HCT116 (cell line): ENCODE data around the gene LRCH1. TPM values are rescaled to one million over a fixed set of nuclear protein-coding genes. Genes with fewer than 3 reads are reported as not detected.

Source experiments
- ATAC-seq: fragments of 200-7000 bp; cut with Tn5 transposase; 2 replicates; pipeline ENCODE4 v1.9.1; 2020; ENCODE audit warnings: mild to moderate bottlenecking, moderate library complexity
- BruUV-seq: library from RNA; stranded (reverse); fragments of 400-500 nt; replicated peaks from 2 replicates; lab custom pipeline; 2021; lab: Mats Ljungman, UMichigan
- CTCF ChIA-PET: fragments of 300-600 bp; sonication (Branson Sonifier 250); formaldehyde crosslinking; loops from one replicate; lab custom pipeline; 2021; ENCODE audit warnings: antibody characterized with exemption; lab: Charles Lee
- POLR2A ChIA-PET: fragments of 300-600, 350-600 bp; sonication (Branson Sonifier 250); formaldehyde crosslinking; loops from one replicate; lab custom pipeline; 2021; ENCODE audit warnings: antibody characterized with exemption; lab: Charles Lee
- RAD21 ChIA-PET, 2 experiments: fragments of 300-600 bp; sonication (Branson Sonifier 250); formaldehyde crosslinking; loops; one replicate each; lab custom pipeline; 2023; ENCODE audit warnings: low total read pairs in 2 of 2; ENCODE audit not compliant: uncharacterized antibody in 2 of 2, unreplicated experiment in 2 of 2, low non-redundant PET in 1 of 2; lab: Charles Lee
- DNase-seq: peaks from one replicate; pipeline ENCODE4 v3.0.0-alpha.2; 2010; ENCODE audit warnings: low read depth, low spot score
- H2AFZ ChIP-seq: fragments of 200-600 bp; shearing (Covaris generic), sonication (generic); 2 replicates; pipeline ENCODE4 v1.6.1; 2017; ENCODE audit warnings: low read depth, mixed run types, mixed read lengths, antibody characterized with exemption, low read length; ENCODE audit not compliant: poor library complexity, severe bottlenecking
- H3K27ac ChIP-seq: 2 replicates; pipeline ENCODE4 v1.5.1; 2012; ENCODE audit warnings: low read depth, low read length
- H3K27me3 ChIP-seq: fragments of 200-600 bp; sonication (generic); 2 replicates; pipeline ENCODE4 v1.6.1; 2016; ENCODE audit warnings: mixed run types, low read length, mixed read lengths; ENCODE audit not compliant: insufficient read depth
- H3K36me3 ChIP-seq, 2 experiments: fragments of 200-500 bp in 1 of 2; fragments of 200-600 bp in 1 of 2; sonication (Bioruptor generic) in 1 of 2; sonication (generic) in 1 of 2; 2 replicates each; pipeline versions ENCODE4 v1.5.1 to v1.6.1; 2014 to 2016; ENCODE audit warnings: low read length in 2 of 2, inconsistent platforms in 1 of 2, mixed read lengths in 1 of 2, mixed run types in 1 of 2; ENCODE audit not compliant: insufficient read depth in 2 of 2, control insufficient read depth in 1 of 2
- H3K4me1 ChIP-seq, 2 experiments: fragments of 200-600 bp in 1 of 2; sonication (generic) in 1 of 2; 2 replicates each; pipeline versions ENCODE4 v1.5.1 to v1.6.1; 2012 to 2017; ENCODE audit warnings: low read length in 2 of 2, inconsistent platforms in 1 of 2, mild to moderate bottlenecking in 1 of 2, mixed read lengths in 1 of 2, mixed run types in 1 of 2, moderate library complexity in 1 of 2; ENCODE audit not compliant: insufficient read depth in 2 of 2, control insufficient read depth in 1 of 2
- H3K4me2 ChIP-seq: fragments of 200-600 bp; sonication (generic); 2 replicates; pipeline ENCODE4 v1.6.1; 2017; ENCODE audit warnings: mixed run types, low read length, mixed read lengths
- H3K4me3 ChIP-seq, 2 experiments: fragments of 200-600 bp in 1 of 2; sonication (generic) in 1 of 2; replicated peaks in 1 of 2; 2 replicates each; pipeline ENCODE4 v1.5.1; 2011 to 2016; ENCODE audit warnings: low read length in 2 of 2, control low read depth in 1 of 2, low read depth in 1 of 2, mild to moderate bottlenecking in 1 of 2, mixed read lengths in 1 of 2, mixed run types in 1 of 2
- H3K79me2 ChIP-seq: fragments of 200-600 bp; sonication (generic); 2 replicates; pipeline ENCODE4 v1.6.1; 2017; ENCODE audit warnings: mild to moderate bottlenecking, mixed run types, low read length, moderate library complexity, mixed read lengths; ENCODE audit not compliant: insufficient read depth
- H3K9ac ChIP-seq: fragments of 200-600 bp; sonication (generic); 2 replicates; pipeline ENCODE4 v1.6.1; 2016; ENCODE audit warnings: low read length, mixed read lengths
- H3K9me2 ChIP-seq: fragments of 200-600 bp; sonication (generic), shearing (Covaris generic); 2 replicates; pipeline ENCODE4 v1.6.1; 2017; ENCODE audit warnings: mixed run types, mild to moderate bottlenecking, moderate library complexity; ENCODE audit not compliant: insufficient read depth
- H3K9me3 ChIP-seq, 2 experiments: fragments of 200-500 bp in 1 of 2; fragments of 200-600 bp in 1 of 2; sonication (Bioruptor generic) in 1 of 2; sonication (generic) in 1 of 2; 2 replicates each; pipeline ENCODE4 v1.6.1; 2014 to 2017; ENCODE audit warnings: low read length in 2 of 2, mixed read lengths in 2 of 2, inconsistent platforms in 1 of 2, low read depth in 1 of 2, mild to moderate bottlenecking in 1 of 2, mixed run types in 1 of 2, moderate library complexity in 1 of 2; ENCODE audit not compliant: control insufficient read depth in 1 of 2, insufficient read depth in 1 of 2
- H4K20me1 ChIP-seq: fragments of 200-600 bp; sonication (generic), shearing (Covaris generic); 2 replicates; pipeline ENCODE4 v1.6.1; 2017; ENCODE audit warnings: mixed run types, mild to moderate bottlenecking, moderate library complexity; ENCODE audit not compliant: insufficient read depth
- CBX3 ChIP-seq: IDR thresholded peaks from 2 replicates; pipeline ENCODE4 v1.6.1; 2012; ENCODE audit warnings: low read depth
- CEBPB ChIP-seq: IDR thresholded peaks from 2 replicates; pipeline ENCODE4 v1.6.1; 2012; ENCODE audit warnings: low read depth
- CTCF ChIP-seq, 3 experiments: fragments of 200-600 bp in 1 of 3; sonication (generic) in 1 of 3; IDR thresholded peaks in 2 of 3; conservative IDR thresholded peaks in 1 of 3; 2 replicates each; pipeline ENCODE4 v1.5.1; 2012 to 2017; ENCODE audit warnings: low read depth in 2 of 3, low read length in 2 of 3, antibody characterized with exemption in 1 of 3, borderline replicate concordance in 1 of 3, control low read depth in 1 of 3, mild to moderate bottlenecking in 1 of 3, mixed read lengths in 1 of 3, mixed run types in 1 of 3, moderate library complexity in 1 of 3; ENCODE audit not compliant: insufficient read depth in 1 of 3
- ELF1 ChIP-seq: IDR thresholded peaks from 2 replicates; pipeline ENCODE4 v1.6.1; 2012; ENCODE audit warnings: low read depth, borderline replicate concordance
- EZH2phosphoT487 ChIP-seq: fragments of 200-600 bp; IDR thresholded peaks from 2 replicates; pipeline ENCODE4 v1.6.1; 2018; ENCODE audit warnings: antibody characterized with exemption, borderline replicate concordance
- FOSL1 ChIP-seq: IDR thresholded peaks from 2 replicates; pipeline ENCODE4 v1.6.1; 2012; ENCODE audit warnings: low read depth
- MAX ChIP-seq: IDR thresholded peaks from 2 replicates; pipeline ENCODE4 v1.6.1; 2012
- POLR2AphosphoS5 ChIP-seq: IDR thresholded peaks from 2 replicates; pipeline ENCODE4 v1.6.1; 2011; ENCODE audit warnings: mild to moderate bottlenecking, low read depth, low read length, moderate library complexity
- SIN3A ChIP-seq: IDR thresholded peaks from 2 replicates; pipeline ENCODE4 v1.6.1; 2012; ENCODE audit warnings: low read depth
- SP1 ChIP-seq: IDR thresholded peaks from 2 replicates; pipeline ENCODE4 v1.6.1; 2012; ENCODE audit warnings: low read depth
- SRF ChIP-seq: IDR thresholded peaks from 2 replicates; pipeline ENCODE4 v1.6.1; 2012; ENCODE audit warnings: low read depth
- ZNF274 ChIP-seq: fragments of 200-500 bp; sonication (Bioruptor generic); IDR thresholded peaks from 2 replicates; pipeline ENCODE4 v1.6.1; 2014; ENCODE audit warnings: mild to moderate bottlenecking, low read depth, low read length, inconsistent platforms
- intact Hi-C: fragments of 100-400 bp; cut with micrococcal nuclease; formaldehyde crosslinking; loops from 2 replicates; pipeline ENCODE4 v1.10.0; 2022
- total RNA-seq: library from RNA; stranded (reverse); gene quantifications from one replicate; pipeline ENCODE4 v1.2.1, GENCODE V29; 2021; ENCODE audit not compliant: unreplicated experiment
- TF ChIP-seq, protein P1 (sequence below): IDR thresholded peaks from 2 replicates; pipeline ENCODE4 v1.6.1; 2011; ENCODE audit warnings: mild to moderate bottlenecking, low read length, moderate library complexity; ENCODE audit not compliant: insufficient replicate concordance; ENCODE audit errors: extremely low read depth

The LRCH1 gene
- total RNA-seq, 1 experiment from 2014 or later, result 15.6 TPM

GRCh38 chr13:46571189-46571908 is 18.4 kb downstream of the LRCH1 start:
- Histone ChIP-seq H4K20me1 (peaks cover 7% of the 10 kb centered on the region; the same call in 1 of the 2 replicates), H3K79me2 (peaks cover 79% of the 10 kb centered on the region), H3K4me2 (no peak overlapping the region), H3K9me3 (no peaks in the 10 kb centered on the region), H3K4me3 (no peak overlapping the region), H3K9me2 (no peaks in the 10 kb centered on the region), H3K4me1 (no peaks in the 10 kb centered on the region), H3K9ac (no peak overlapping the region), H2AFZ (no peak overlapping the region), H3K27ac (no peak overlapping the region), H3K36me3 (no peaks in the 10 kb centered on the region), H3K27me3 (no peaks in the 10 kb centered on the region)
- CTCF ChIA-PET, result no interaction called here
- no peak for TF ChIP-seq ELF1
- no peak for TF ChIP-seq POLR2AphosphoS5
- no peak for TF ChIP-seq SRF
- no peak for TF ChIP-seq SIN3A
- TF ChIP-seq ZNF274, result no peak
- TF ChIP-seq SP1, result no peak
- no peak for TF ChIP-seq EZH2phosphoT487
- intact Hi-C loops, result no loop called here
- POLR2A ChIA-PET, result no interaction called here
- no peak for ATAC-seq
- no TSS peak for BruUV-seq
- no peak for DNase-seq
- RAD21 ChIA-PET, result no interaction called here

DNA sequence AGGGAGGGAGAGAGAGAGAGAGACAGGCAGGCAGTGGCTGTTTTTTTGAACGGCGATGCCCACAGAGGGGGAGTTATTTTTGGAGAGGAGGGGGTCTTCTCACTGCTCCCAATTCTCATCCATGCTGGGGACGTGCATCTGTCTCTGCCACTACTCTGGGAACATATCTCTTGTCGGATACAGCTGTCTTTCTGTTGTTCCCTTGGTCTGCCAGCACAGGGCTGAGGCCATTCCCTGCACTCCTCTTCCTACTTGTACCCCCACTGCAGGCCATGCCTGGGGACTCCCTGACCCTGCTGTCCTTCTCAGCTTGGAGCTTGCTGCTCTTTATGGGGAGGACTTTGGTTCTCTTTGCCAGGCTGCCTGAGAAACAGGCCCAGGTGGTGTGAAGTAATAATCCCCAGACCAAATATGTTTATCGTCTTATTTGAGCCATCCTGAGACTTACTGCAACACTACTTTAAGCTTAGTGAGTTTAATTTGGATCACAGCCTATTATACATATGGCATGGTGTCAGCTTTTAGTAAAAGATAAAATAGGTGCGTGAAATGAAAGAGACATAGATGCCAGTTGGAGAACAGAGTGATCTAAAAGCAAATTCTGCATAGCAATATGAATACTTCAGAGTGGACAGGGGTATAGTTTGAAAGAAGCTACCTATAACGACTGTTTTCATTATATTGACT is 19.1 kb downstream of the LRCH1 start:
- Histone ChIP-seq H3K27ac (no peak overlapping the region), H3K4me1 (no peaks in the 10 kb centered on the region), H3K27me3 (no peaks in the 10 kb centered on the region), H3K4me3 (no peak overlapping the region), H3K4me2 (no peak overlapping the region), H3K79me2 (peaks cover 77% of the 10 kb centered on the region), H3K9me3 (no peaks in the 10 kb centered on the region), H3K36me3 (no peaks in the 10 kb centered on the region), H4K20me1 (peaks cover 7% of the 10 kb centered on the region; the same call in 1 of the 2 replicates), H3K9ac (no peak overlapping the region), H2AFZ (no peak overlapping the region), H3K9me2 (no peaks in the 10 kb centered on the region)
- ChIA-PET CTCF (no interaction called here), POLR2A (no interaction called here), RAD21 (no interaction called here)
- TF ChIP-seq ELF1, result no peak
- TF ChIP-seq CBX3, result no peak
- no peak for TF ChIP-seq SRF
- no peak for TF ChIP-seq ZNF274
- TF ChIP-seq CTCF (IDR thresholded peaks at IDR 0.05 in 2 of 3, conservative IDR thresholded peaks at IDR 0.05 in 1 of 3; ENCODE audit: borderline replicate concordance in 1 of 3, insufficient read depth in 1 of 3, low read depth in 2 of 3, low read length in 2 of 3), result no peak
- TF ChIP-seq CEBPB, result no peak
- TF ChIP-seq EZH2phosphoT487, result no peak
- TF ChIP-seq MAX, result no peak
- no peak for TF ChIP-seq SP1
- no peak for TF ChIP-seq FOSL1
- TF ChIP-seq, protein P1, sequence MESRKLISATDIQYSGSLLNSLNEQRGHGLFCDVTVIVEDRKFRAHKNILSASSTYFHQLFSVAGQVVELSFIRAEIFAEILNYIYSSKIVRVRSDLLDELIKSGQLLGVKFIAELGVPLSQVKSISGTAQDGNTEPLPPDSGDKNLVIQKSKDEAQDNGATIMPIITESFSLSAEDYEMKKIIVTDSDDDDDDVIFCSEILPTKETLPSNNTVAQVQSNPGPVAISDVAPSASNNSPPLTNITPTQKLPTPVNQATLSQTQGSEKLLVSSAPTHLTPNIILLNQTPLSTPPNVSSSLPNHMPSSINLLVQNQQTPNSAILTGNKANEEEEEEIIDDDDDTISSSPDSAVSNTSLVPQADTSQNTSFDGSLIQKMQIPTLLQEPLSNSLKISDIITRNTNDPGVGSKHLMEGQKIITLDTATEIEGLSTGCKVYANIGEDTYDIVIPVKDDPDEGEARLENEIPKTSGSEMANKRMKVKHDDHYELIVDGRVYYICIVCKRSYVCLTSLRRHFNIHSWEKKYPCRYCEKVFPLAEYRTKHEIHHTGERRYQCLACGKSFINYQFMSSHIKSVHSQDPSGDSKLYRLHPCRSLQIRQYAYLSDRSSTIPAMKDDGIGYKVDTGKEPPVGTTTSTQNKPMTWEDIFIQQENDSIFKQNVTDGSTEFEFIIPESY, result no peak
- ATAC-seq (no peak), DNase-seq (no peak)
- no TSS peak for BruUV-seq
- intact Hi-C loops, result no loop called here
